Measurements from ENCODE around the gene TNS4.

DNA sequence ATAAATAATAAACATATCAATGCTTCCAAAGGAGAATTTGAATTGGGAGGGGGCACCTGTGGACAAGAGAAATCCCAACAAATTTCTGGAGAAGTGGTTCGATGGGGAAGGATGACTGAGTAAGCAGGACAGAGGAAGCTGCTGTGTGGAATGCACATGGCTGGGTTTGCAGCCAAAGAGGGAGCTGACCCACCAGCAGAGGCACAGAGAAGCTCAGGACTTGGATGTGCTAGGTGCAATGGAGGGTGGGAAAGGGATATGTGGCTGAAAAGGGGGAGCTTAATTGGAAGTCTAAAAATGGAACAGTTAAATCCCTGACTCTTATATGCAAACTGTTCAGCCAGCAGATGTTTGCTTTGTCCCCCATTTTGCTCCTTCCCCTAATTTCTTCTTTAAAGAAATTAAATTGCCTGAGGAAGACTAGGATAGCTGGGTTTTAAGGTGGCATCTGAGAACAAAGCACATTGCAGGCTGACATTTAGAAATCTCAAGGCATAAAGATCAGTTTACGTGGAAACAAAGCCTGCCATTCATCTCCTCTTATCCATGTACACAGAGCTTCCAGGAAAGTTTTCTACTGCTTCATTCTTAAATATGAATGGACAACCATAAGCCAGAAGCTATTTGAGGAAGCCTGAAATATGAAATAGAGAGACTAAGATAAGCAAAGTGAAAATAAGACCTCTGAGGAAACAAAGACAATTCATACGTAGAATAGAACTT lies 23.0 kb upstream of the TNS4 start:
- TF ChIP-seq, protein P1, sequence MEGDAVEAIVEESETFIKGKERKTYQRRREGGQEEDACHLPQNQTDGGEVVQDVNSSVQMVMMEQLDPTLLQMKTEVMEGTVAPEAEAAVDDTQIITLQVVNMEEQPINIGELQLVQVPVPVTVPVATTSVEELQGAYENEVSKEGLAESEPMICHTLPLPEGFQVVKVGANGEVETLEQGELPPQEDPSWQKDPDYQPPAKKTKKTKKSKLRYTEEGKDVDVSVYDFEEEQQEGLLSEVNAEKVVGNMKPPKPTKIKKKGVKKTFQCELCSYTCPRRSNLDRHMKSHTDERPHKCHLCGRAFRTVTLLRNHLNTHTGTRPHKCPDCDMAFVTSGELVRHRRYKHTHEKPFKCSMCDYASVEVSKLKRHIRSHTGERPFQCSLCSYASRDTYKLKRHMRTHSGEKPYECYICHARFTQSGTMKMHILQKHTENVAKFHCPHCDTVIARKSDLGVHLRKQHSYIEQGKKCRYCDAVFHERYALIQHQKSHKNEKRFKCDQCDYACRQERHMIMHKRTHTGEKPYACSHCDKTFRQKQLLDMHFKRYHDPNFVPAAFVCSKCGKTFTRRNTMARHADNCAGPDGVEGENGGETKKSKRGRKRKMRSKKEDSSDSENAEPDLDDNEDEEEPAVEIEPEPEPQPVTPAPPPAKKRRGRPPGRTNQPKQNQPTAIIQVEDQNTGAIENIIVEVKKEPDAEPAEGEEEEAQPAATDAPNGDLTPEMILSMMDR (conservative IDR thresholded peaks at IDR 0.05; ENCODE audit: low read length) = no peak
- no peak for TF ChIP-seq EZH2phosphoT487 (IDR thresholded peaks at IDR 0.05; ENCODE audit: borderline replicate concordance, low read depth, low read length)
